CD8-positive, alpha-beta memory T cell (primary cell): Measurements from ENCODE around the gene LYPD4. TPM values are rescaled to one million over a fixed set of nuclear protein-coding genes. Genes with fewer than 3 reads are reported as not detected.

Experiments used
- polyA plus RNA-seq: library from polyadenylated mRNA; unstranded; fragments of 300-500 nt; fragmentation: Illumina TruSeq; gene quantifications from one replicate; pipeline ENCODE4 v1.2.3, GENCODE V29; 2021
- total RNA-seq, 2 experiments: library from RNA; stranded (reverse); gene quantifications; one replicate each; pipeline ENCODE4 v1.2.3, GENCODE V29; 2021

LYPD4 gene
- total and polyA plus RNA-seq, 3 experiments from 2014 or later = not detected

Other genes with a start within 250 kb of the LYPD4 start
- gene CEACAM4, start 217.6 kb downstream of the LYPD4 start, total RNA-seq = not detected
- not detected for gene CEACAM4, start 217.6 kb downstream of the LYPD4 start, polyA plus RNA-seq
- gene CEACAM7, start 156.4 kb downstream of the LYPD4 start, total RNA-seq = not detected
- gene CEACAM7, start 156.4 kb downstream of the LYPD4 start, polyA plus RNA-seq = not detected
- gene CEACAM5, start 136.1 kb downstream of the LYPD4 start, total RNA-seq = not detected
- not detected for gene CEACAM5, start 136.1 kb downstream of the LYPD4 start, polyA plus RNA-seq
- not detected for gene CEACAM6, start 89.2 kb downstream of the LYPD4 start, total RNA-seq
- not detected for gene CEACAM6, start 89.2 kb downstream of the LYPD4 start, polyA plus RNA-seq
- not detected for gene CEACAM3, start 48.1 kb downstream of the LYPD4 start, total RNA-seq
- not detected for gene CEACAM3, start 48.1 kb downstream of the LYPD4 start, polyA plus RNA-seq
- gene DMRTC2, start 359 bp upstream of the LYPD4 start, total RNA-seq = not detected
- not detected for gene DMRTC2, start 359 bp upstream of the LYPD4 start, polyA plus RNA-seq
- 1,000 to 10,000 TPM; 3,036 to 3,142 TPM for gene RPS19, start 15.6 kb upstream of the LYPD4 start, total RNA-seq
- gene RPS19, start 15.6 kb upstream of the LYPD4 start, polyA plus RNA-seq = 6,195 TPM
- gene CD79A, start 32.6 kb upstream of the LYPD4 start, total RNA-seq = 1 to 10 TPM; 1.3 to 2.2 TPM
- gene CD79A, start 32.6 kb upstream of the LYPD4 start, polyA plus RNA-seq = 9.4 TPM
- 100 to 1,000 TPM; 295 to 312 TPM for gene ARHGEF1, start 38.5 kb upstream of the LYPD4 start, total RNA-seq
- gene ARHGEF1, start 38.5 kb upstream of the LYPD4 start, polyA plus RNA-seq = 350 TPM
- gene ERFL, start 83.8 kb upstream of the LYPD4 start, total RNA-seq = 1 to 10 TPM; 1.3 to 1.4 TPM
- not detected for gene ERFL, start 83.8 kb upstream of the LYPD4 start, polyA plus RNA-seq
- gene RABAC1, start 114.6 kb upstream of the LYPD4 start, total RNA-seq = 10 to 100 TPM; 74.7 to 83.3 TPM
- gene RABAC1, start 114.6 kb upstream of the LYPD4 start, polyA plus RNA-seq = 220 TPM
- 1 to 10 TPM; 1.9 to 4.1 TPM for gene ATP1A3, start 149.5 kb upstream of the LYPD4 start, total RNA-seq
- gene ATP1A3, start 149.5 kb upstream of the LYPD4 start, polyA plus RNA-seq = 8.2 TPM
- gene GRIK5, start 225.5 kb upstream of the LYPD4 start, total RNA-seq = under 1 TPM; 0.31 to 0.39 TPM
- gene GRIK5, start 225.5 kb upstream of the LYPD4 start, polyA plus RNA-seq = not detected
- gene ZNF574, start 231.5 kb upstream of the LYPD4 start, total RNA-seq = 10 to 100 TPM; 18.8 to 21.9 TPM
- gene ZNF574, start 231.5 kb upstream of the LYPD4 start, polyA plus RNA-seq = 24.9 TPM